HG03521 (cell line): Measurements from ENCODE around the gene COL20A1.

Experiments
- ATAC-seq: cut with Tn5 transposase; IDR thresholded peaks from one replicate; pipeline ENCODE4 v1.9.1; 2021; ENCODE audit warnings: mild to moderate bottlenecking, moderate library complexity; ENCODE audit not compliant: unreplicated experiment

Gene COL20A1

GRCh38 chr20:63306673-63307537 lies 13.9 kb downstream of the COL20A1 start:
- ATAC-seq: no peak

- ATAC-seq: no peak
Measured at GRCh38 chr20:63307538-63308217, 14.7 kb downstream of the COL20A1 start.

GRCh38 chr20:63308218-63308911 lies 15.4 kb downstream of the COL20A1 start:
- ATAC-seq: no peak

GRCh38 chr20:63309261-63310071 lies 16.5 kb downstream of the COL20A1 start:
- ATAC-seq: no peak

- no peak for ATAC-seq
Measured at GRCh38 chr20:63310265-63310991, 17.4 kb downstream of the COL20A1 start.

GRCh38 chr20:63311186-63311832 lies 18.3 kb downstream of the COL20A1 start:
- ATAC-seq: no peak

- no peak for ATAC-seq
Measured at GRCh38 chr20:63311833-63312243, 18.9 kb downstream of the COL20A1 start.

GRCh38 chr20:63312273-63312672 lies 19.3 kb downstream of the COL20A1 start:
- no peak for ATAC-seq

- no peak for ATAC-seq
Measured at GRCh38 chr20:63312690-63313348, 19.8 kb downstream of the COL20A1 start.

GRCh38 chr20:63313349-63314014 lies 20.5 kb downstream of the COL20A1 start:
- ATAC-seq: no peak

- ATAC-seq: no peak
Measured at GRCh38 chr20:63314015-63314471, 21.1 kb downstream of the COL20A1 start.

GRCh38 chr20:63314566-63315239 lies 21.7 kb downstream of the COL20A1 start:
- no peak for ATAC-seq

- no peak for ATAC-seq
Measured at GRCh38 chr20:63315240-63315689, 22.3 kb downstream of the COL20A1 start.

- no peak for ATAC-seq
Measured at GRCh38 chr20:63315731-63316491, 22.9 kb downstream of the COL20A1 start.

- ATAC-seq: no peak
Measured at GRCh38 chr20:63316502-63316921, 23.5 kb downstream of the COL20A1 start.

GRCh38 chr20:63317061-63317460 lies 24.1 kb downstream of the COL20A1 start:
- no peak for ATAC-seq
